ENCODE measurements around the gene BCAT1. TPM values are rescaled to one million over a fixed set of nuclear protein-coding genes. Genes with fewer than 3 reads are reported as not detected.

The BCAT1 gene
- total RNA-seq, 1 experiment from 2014 or later = 5.8 TPM

DNA sequence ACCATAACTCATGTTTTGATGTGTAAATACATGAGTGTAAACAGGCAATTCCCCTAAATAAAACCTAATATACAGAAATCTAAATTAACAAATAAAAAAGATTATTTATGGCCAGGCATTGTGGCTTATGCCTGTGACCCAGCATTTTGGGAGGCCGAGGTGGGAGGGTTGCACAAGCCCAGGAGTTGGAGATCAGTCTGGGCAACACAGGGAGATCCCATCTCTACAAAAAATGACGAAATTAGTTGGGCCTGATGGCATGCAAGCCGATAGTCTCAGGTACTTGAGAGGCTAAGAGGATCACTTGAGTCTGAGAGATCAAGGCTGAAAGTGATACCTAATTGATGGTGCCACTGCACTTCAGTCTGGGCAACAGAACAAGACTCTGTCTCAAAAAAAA, 48.7 kb downstream of the BCAT1 start:
- Histone ChIP-seq H3K27ac (ENCODE audit: low read length) (no peak overlapping the region), H3K27me3 (ENCODE audit: control insufficient read depth, insufficient read depth, low read length) (no peaks in the 10 kb centered on the region), H3K4me1 (ENCODE audit: control insufficient read depth, insufficient read depth, low read length) (no peaks in the 10 kb centered on the region), H3K9me3 (ENCODE audit: control insufficient read depth, insufficient read depth, low read depth, low read length) (no peaks in the 10 kb centered on the region), H3K4me3 (ENCODE audit: low read depth in 2 of 2, low read length in 2 of 2) (no peak overlapping the region), H3K36me3 (ENCODE audit: control insufficient read depth, insufficient read depth, low read length) (no peaks in the 10 kb centered on the region)
- TF ChIP-seq TCF7L2 (IDR thresholded peaks at IDR 0.05; ENCODE audit: low read depth, low read length) = no peak
- TF ChIP-seq POLR2AphosphoS5 (IDR thresholded peaks at IDR 0.05; ENCODE audit: low read depth, low read length) = no peak
- TF ChIP-seq SIN3A (IDR thresholded peaks at IDR 0.05; ENCODE audit: borderline replicate concordance, insufficient read depth, low read depth, low read length) = no peak
- TF ChIP-seq, protein P1, sequence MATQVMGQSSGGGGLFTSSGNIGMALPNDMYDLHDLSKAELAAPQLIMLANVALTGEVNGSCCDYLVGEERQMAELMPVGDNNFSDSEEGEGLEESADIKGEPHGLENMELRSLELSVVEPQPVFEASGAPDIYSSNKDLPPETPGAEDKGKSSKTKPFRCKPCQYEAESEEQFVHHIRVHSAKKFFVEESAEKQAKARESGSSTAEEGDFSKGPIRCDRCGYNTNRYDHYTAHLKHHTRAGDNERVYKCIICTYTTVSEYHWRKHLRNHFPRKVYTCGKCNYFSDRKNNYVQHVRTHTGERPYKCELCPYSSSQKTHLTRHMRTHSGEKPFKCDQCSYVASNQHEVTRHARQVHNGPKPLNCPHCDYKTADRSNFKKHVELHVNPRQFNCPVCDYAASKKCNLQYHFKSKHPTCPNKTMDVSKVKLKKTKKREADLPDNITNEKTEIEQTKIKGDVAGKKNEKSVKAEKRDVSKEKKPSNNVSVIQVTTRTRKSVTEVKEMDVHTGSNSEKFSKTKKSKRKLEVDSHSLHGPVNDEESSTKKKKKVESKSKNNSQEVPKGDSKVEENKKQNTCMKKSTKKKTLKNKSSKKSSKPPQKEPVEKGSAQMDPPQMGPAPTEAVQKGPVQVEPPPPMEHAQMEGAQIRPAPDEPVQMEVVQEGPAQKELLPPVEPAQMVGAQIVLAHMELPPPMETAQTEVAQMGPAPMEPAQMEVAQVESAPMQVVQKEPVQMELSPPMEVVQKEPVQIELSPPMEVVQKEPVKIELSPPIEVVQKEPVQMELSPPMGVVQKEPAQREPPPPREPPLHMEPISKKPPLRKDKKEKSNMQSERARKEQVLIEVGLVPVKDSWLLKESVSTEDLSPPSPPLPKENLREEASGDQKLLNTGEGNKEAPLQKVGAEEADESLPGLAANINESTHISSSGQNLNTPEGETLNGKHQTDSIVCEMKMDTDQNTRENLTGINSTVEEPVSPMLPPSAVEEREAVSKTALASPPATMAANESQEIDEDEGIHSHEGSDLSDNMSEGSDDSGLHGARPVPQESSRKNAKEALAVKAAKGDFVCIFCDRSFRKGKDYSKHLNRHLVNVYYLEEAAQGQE (IDR thresholded peaks at IDR 0.05; ENCODE audit: insufficient read depth in 1 of 2, low read depth in 2 of 2, low read length in 1 of 2) = no peak
- TF ChIP-seq, protein P2, sequence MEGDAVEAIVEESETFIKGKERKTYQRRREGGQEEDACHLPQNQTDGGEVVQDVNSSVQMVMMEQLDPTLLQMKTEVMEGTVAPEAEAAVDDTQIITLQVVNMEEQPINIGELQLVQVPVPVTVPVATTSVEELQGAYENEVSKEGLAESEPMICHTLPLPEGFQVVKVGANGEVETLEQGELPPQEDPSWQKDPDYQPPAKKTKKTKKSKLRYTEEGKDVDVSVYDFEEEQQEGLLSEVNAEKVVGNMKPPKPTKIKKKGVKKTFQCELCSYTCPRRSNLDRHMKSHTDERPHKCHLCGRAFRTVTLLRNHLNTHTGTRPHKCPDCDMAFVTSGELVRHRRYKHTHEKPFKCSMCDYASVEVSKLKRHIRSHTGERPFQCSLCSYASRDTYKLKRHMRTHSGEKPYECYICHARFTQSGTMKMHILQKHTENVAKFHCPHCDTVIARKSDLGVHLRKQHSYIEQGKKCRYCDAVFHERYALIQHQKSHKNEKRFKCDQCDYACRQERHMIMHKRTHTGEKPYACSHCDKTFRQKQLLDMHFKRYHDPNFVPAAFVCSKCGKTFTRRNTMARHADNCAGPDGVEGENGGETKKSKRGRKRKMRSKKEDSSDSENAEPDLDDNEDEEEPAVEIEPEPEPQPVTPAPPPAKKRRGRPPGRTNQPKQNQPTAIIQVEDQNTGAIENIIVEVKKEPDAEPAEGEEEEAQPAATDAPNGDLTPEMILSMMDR (IDR thresholded peaks at IDR 0.05) = no peak
- CTCF ChIA-PET = no interaction called here
- POLR2A ChIA-PET = no interaction called here
- intact Hi-C loops (cut with micrococcal nuclease; ENCODE audit: unreplicated experiment) = no loop called here
- ATAC-seq (no peak), DNase-seq (ENCODE audit: low read depth, low spot score) (no peak)
- in situ Hi-C loops (cut with HindIII; ENCODE audit: low pct_unique_long_range_greater_than_20kb, low sequenced_read_pairs) = no loop called here
- no TSS peak for BruUV-seq (replicated peaks)

DNA sequence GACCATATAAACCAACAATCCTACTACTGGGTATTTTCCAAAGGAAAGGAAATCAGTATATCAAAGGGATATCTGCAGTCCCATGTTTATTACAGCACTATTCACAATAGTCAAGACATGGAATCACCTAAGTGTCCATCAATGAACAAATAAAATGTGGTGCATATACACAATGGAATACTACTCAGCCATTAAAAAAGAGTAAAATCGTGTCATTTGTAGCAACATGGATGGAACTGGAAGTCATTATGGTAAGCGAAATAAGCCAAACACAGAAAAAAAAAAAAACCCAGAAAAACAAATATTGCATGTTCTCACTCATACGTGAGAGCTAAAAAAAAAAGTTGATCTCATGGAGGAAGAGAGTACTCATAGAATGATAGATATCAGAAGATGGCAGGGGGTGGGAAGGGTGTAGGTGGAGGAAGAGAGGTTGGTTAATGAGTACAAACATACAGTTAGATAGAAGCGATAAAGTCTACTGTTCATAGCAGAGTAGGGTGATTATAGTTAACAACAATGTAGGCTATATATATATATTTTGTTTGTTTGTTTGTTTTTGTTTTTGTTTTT, 49.3 kb downstream of the BCAT1 start:
- H3K4me1 ChIP-seq (ENCODE audit: control insufficient read depth, insufficient read depth, low read length) = no peaks in the 10 kb centered on the region
- no peak for ATAC-seq
- POLR2A ChIA-PET = interaction anchor here (0.5 kb wide), 1 partner anchor 165 kb away, joined by 3 read pairs; no protein-coding TSS in a partner anchor

More for the DNA sequence above, 49.3 kb downstream of the BCAT1 start:
- intact Hi-C loops (cut with micrococcal nuclease; ENCODE audit: unreplicated experiment) (no loop called here), in situ Hi-C loops (cut with HindIII; ENCODE audit: low pct_unique_long_range_greater_than_20kb, low sequenced_read_pairs) (no loop called here)
- no peak overlapping the region for H3K27ac ChIP-seq (ENCODE audit: low read length)
- CTCF ChIA-PET = no interaction called here
- H3K9me3 ChIP-seq (ENCODE audit: control insufficient read depth, insufficient read depth, low read depth, low read length) = no peaks in the 10 kb centered on the region
- H3K36me3 ChIP-seq (ENCODE audit: control insufficient read depth, insufficient read depth, low read length) = no peaks in the 10 kb centered on the region
- H3K27me3 ChIP-seq (ENCODE audit: control insufficient read depth, insufficient read depth, low read length) = no peaks in the 10 kb centered on the region; the same call in 1 of the 2 replicates
- no TSS peak for BruUV-seq (replicated peaks)
- TF ChIP-seq TCF7L2 (IDR thresholded peaks at IDR 0.05; ENCODE audit: low read depth, low read length) (no peak), SIN3A (IDR thresholded peaks at IDR 0.05; ENCODE audit: borderline replicate concordance, insufficient read depth, low read depth, low read length) (no peak), POLR2AphosphoS5 (IDR thresholded peaks at IDR 0.05; ENCODE audit: low read depth, low read length) (no peak)
- TF ChIP-seq, protein P2 (IDR thresholded peaks at IDR 0.05) = no peak
- TF ChIP-seq, protein P1 (IDR thresholded peaks at IDR 0.05; ENCODE audit: insufficient read depth in 1 of 2, low read depth in 2 of 2, low read length in 1 of 2) = no peak
- H3K4me3 ChIP-seq (ENCODE audit: low read depth in 2 of 2, low read length in 2 of 2) = no peak overlapping the region
- no peak for DNase-seq (ENCODE audit: low read depth, low spot score)
